ENCODE results near the gene COL23A1.

COL23A1 gene

DNA sequence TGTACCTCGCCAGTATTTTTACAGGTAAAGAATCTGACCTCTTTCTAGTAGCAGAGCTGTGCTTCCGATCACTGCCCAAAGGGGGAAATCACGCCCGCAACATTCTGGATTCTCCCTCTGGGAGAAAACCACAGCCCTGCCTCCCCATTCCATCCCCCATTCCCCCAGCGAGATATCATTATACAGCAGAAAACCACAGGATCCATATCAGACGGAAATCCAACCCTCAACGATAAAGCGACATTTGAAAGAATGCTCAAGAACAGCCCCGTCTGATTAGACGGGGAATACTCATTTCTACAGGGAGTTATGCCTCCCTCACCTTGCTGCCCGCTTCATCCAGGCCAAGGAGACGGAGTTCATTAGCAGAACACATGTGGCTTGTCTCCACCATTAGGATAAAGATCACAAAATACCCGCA, 172.8 kb downstream of the COL23A1 start:
- DNase-seq, result no peak

DNA sequence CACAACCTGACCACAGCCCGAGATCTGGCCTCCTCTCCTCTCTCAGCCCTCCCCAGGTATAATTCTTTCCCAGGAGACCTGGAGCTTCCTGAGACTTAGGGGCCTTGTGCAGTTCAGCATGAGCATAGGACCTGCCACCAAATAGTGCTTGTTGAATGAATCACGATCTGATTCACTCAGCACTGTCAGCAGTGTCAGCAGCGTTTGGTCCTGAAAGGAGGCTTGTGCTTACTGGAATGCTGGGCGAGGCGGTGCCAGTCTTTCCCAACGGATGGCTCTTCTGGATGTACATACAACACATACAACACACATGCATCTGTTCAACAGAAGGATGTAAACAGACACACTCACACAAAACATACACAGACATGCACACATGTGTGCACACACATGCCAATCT, 173.3 kb downstream of the COL23A1 start:
- DNase-seq, result no peak

DNA sequence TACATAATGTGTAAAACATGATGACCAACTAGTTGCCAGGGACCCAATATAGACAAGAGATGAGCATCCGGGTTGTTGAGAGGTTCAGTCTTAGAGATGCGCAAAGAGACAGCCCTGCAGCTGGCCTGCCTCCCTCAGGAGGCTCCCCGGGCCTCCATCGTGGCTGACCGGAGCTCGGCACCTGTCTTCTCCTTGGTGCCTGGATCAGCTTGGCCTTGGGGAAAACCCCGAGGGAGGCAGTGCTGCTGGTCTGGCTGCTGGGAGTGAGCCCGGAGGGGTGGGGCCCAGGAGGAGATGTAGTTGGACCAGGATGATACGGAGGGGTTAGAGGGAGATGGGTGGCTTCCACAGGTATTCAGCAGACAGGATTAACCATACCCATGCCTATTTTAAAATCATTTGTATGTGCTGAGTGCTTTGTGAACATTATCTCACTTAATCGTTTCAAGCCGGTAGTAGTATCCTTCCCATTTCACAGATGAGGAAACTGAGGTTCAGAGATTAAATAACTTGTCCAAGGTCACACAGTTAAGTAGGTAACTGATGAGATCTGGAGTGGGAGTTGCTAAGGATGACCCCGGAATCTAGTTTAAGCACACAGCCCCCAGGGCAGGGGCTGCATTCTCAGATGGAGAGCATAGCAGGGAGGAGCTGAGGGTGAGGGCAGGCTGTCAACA, 173.8 kb downstream of the COL23A1 start:
- DNase-seq, result no peak

DNA sequence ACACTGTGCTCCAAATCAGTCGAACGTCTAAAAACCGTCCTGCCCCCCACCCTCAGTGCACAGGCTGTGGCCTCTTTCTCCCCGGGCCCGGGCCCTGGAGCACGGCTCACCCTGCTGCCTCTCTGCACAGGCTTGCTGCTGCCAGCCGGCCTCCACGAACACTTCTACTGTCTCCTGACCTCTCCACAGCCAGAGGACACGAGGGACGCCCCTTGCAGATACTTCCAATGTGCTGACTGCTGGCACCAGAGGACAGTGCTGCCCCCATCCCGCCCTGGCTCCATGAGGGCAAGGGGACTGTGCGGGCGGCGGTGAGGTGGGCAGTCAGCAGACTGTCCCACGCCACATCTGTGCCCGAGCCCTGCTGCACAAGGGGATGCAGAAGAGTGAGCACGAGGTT, 174.8 kb downstream of the COL23A1 start:
- no peak for DNase-seq

DNA sequence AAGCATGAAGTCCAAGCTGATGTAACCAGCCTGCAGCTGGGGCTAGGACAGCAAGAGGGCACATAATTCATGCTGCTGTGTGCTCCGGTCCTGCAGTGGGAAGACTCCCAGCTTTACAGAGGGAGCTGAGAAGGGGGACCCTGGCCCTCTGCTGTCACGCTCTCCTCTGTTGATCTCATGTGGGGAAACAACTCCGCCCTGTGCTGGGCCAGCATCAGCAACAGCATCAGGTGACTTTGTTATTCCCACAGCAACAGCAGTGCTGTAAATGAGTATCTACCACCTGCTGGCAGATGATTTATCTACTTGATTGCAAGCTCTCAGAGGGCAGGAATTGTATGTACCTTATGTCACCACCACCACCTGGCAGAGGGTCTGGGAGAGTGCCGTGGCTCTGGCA, 176.2 kb downstream of the COL23A1 start:
- no peak for DNase-seq

DNA sequence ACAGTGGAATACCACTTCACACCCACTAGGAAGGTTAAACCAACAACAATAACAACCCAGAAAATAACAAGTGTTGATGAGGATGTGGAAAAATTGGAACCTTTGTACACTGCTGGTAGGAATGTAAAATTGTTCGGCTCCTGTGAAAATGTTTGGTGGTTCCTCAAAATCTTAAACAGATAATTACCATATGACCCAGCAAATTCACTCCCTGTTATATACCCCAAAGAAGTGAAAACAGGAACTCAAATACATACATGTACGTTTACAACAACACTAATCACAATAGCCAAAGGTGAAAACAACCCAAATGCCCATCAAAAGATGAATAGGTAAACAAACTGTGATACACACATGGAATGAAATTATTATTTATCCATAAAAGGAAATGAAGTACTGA, 179.1 kb downstream of the COL23A1 start:
- no peak for DNase-seq

DNA sequence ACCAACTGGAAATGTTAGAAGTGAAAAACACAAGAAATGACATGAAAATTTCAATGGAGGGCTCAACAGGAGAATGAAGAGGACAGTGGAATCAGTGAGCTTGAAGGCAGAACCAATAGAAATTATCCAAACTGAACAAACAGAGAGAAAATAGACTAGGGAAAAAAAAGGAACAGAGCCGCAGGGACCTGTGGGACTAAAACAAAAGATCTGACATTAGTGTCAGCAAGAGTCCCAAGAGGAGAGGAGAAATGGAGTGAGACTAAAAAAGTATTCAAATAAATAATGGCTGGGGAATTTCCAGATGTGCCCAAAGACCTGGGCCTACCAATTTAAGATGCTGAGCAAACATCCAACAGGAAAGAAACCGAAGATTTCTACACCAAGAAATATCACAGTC, 182.5 kb downstream of the COL23A1 start:
- DNase-seq, result no peak

DNA sequence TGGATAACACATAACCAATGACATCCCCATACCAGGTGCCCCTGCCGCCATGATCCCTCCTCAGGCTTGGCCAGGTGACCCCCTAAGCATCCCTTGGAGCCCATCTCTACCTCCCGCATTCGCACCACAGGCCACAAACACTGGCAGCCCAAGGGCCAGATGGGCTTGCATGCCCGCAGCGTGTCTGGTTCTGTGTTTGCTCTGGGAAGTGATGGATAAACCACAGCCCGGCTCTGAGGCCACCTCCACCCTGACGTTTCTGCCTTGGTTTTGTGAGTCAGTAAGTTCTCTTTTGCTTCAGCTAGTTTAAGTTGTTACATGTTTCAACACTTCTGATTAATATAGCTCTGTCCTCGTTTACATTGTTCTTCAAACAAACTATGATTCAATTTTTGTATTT, 185.2 kb downstream of the COL23A1 start:
- no peak for DNase-seq

DNA sequence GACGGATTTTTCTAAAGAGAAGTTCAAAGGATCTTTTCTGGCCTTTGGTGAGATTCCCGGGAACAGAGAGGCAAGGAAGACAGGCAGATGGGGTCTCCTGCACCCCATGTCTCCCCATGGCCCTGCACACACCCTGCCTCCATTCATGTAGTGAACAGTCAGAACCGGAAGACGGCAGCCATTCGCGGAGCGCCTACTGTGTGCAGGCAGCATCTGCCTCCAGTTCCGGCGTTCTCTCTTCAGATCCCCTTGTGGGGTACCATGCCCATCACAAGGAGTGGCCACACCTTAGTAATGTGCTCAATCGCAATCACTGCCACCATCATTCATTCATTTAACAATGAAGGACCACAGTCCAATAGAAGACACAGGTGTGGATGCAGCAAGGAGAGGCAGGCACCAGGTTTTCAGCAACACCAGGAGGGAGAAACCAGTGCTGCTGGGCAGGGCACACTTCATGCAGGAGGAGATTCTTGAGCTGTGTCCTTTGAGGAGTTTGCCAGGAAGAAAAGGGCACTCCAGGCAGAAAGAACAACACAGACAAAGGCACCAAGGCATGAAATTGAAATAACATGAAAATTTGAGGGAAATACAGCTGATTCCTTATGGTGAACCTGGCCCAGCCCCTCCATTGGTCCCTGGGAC, 186.1 kb downstream of the COL23A1 start:
- DNase-seq, result no peak

DNA sequence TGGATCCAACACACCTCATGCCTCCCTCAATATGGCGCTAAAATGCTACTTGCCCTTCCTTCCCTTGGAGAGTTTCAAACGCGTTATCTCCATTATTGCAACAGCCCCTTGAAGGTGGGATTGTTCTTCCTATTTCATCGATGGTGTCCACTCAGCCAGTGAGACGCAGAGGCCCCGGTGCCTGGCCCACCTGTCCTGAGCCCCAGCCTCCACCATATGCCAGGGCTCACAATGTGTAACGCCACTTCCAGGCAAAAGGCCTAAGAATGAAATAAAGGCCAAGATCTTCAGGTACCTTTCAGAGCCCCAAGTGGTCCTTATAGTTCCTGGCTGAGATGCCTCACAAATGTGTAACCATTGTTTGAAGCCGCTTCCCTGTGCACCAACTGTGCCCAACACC, 186.8 kb downstream of the COL23A1 start:
- no peak for DNase-seq

DNA sequence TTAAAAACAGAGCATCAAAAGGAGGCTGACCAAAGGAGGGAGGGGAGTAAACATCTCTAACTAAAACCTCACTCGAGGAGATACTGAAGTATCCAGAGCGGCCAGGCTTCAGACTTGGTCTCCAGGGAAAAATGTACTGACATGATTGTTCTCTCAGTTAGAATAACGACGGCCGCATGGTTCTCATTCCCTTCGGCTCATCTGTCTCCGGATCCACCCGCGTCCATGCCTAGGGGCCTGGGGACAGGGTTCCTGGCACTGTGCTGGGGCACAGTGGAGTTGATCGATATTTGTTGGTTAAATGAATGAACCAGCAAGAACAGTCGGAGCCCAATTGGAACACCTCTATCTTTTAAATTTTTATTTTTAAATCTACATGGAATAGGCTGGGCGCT, 190.5 kb downstream of the COL23A1 start:
- no peak for DNase-seq

DNA sequence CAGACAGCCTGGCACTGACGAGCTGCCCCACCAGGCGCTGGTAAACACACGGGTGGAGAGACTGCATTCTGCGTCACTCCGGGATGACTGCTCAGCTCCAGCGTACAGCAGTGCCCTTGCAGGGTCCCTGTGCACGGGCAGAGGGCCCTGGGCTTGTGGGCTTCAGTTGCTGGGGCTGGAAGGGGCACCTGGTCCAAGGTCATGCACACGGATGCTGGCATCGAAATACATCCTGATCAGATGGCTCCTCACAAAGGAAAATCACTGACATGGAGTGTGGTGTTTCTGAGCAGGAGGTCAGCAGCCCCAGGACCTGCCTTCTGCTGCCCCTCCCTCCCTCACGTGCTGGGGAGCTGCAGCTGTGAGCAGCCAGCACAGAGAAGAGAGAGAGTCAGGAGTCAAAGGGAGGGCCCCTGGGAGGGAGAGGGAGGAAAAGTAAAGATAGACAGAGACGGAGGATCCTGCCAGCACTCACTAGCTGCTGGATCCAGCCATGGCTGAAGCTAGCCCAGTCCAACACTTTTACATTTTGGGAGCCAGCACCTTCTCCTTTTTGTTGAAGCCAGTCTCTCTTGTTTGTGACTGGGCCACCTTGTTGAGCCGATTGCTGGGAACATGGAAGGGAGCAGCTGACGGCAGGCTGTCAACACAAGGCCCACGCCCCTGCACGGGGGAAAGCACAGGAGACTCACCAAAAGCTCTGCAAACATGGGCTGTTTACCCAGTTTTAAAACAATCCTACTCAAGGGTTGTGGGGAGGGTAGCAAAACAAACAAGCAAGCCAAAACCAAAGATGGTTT, 191.1 kb downstream of the COL23A1 start:
- no peak for DNase-seq

DNA sequence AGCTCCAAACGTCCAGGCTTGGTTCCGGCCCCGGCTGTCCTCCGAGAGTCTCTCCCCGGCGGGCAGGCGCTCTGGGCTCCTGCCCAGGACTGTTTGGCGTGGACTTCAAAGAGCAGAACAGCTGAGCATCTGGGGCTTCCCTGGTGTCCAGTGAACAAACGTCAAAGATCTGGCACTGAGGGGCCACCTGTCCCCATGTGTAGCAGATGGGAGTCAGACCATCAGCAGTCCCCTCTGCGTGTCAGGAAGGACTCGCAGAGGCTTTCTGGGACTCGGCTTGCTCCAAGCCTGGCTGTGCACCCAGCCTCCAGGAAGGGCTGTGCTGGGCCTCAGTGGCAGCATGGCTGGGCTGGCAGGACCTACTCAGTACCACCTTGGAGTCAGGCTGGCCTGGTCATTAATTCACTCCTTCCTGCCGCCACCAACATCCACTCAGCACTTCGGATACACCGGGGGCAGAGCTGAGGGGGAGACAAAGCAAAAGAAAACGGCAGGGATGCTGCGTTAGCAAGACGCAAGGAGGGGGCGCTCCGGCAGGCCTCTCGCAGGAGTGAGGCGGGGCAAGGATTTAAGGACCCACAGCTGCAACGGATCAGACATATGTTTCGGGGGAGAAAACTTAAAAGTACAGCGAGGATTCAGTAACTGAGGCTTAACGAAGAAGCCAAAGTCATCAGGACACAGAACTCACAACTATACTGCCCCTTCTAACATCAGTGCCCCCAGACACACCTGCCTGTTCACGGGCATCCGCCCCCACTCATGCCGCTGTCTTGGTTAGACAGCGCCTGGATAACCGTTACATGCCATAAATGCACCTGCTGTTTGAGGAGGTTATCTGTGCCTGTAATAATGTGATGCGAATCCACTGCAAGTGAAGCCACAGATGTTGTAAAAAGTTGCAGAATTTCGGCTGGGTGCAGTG, 193.1 kb downstream of the COL23A1 start:
- no peak for DNase-seq

DNA sequence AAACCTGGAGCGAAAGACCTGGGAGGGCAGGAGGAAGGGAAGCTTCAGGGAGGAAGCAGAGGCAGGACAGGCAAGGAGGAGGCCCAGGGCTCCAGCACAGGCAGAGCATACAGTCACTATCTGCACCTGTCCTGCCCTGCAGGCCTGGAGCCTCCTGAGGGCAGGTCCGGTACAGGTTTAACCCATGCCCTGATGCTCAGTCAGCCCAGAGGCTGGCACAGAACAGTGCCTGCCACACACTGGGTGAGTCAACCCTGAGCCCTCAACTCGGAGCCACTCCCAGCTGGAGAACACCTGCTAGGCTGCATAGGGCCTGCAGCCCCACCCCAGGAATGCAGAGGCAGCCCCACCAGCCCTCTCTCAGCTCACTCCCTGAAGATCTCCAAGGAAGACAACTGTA, 196.1 kb downstream of the COL23A1 start:
- DNase-seq, result no peak

DNA sequence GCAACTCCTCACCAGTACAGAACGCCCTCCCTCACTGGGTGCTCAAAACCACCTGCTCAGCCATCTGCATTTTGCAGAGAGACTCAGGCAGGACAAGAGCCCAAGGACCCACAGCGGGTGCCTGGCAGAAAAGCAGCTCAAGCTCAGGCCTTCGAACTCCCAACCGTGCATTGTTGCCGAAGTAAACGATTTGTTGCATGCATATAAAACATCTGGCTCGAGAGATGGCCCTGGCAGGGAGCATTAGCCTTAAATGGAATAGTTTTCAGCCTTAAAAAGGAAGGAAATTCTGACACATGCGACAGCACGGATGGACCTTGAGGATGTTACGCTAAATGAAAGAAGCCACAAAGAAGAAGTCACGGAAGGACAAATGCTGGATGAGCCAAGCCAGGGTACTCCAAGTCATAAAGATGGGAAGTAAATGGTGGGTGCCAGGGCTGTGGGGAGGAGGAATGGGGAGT, 197.2 kb downstream of the COL23A1 start:
- no peak for DNase-seq

DNA sequence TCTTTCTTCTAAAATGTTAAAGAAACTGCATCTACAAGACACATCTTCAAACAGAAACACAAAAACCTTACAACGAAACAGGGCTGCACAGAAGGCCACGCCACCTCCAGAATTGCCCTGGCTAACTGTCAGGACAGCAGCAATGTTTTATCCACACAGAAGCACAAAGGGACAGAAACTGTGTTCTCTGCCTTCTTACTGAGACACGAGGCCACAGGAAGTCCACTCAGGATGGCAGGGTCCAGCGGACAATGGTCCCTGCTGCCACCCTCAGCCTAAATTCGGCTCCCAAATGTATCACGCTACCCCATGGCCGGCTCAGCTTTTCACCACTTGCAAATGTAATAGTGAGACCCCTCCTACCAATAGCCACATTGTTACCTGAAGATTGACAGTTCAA, 197.8 kb downstream of the COL23A1 start:
- DNase-seq, result no peak

DNA sequence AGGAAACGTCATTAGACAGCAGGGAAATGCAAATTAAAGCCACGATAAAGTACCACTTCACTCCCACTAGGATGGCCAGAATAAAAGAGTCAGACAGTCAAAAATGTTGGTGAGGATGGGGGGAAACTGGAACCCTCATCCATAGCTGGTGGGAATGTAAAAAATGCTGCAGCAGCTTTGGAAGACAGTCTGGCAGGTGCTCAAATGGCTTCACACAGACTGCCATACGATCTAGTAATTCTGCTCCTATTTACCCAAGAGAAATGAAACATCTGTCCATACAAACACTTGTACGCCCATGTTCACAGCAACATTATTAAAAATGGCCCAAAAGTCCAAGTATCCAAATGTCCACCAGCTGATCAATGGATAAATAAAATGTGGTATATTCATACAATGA, 198.7 kb downstream of the COL23A1 start:
- no peak for DNase-seq

DNA sequence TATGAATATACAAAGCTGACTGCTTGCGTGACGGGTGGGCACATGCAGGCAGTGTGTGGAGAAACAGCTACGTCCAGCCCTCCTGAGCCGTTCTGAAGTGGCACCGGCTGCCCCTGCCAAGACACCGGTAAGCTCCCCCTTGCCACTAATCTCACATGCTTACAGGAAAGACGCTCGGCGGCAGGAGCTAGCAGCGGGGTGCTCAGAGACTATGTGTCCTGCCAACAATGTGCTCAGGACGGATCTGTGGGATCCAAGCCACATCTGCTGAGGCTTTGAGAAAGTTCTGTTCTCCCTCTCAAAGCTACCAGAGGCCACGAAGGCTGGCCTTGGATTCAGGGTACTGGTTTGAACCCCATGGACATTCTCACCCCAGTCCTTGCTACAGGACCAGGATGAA, 200.4 kb downstream of the COL23A1 start:
- DNase-seq, result no peak

DNA sequence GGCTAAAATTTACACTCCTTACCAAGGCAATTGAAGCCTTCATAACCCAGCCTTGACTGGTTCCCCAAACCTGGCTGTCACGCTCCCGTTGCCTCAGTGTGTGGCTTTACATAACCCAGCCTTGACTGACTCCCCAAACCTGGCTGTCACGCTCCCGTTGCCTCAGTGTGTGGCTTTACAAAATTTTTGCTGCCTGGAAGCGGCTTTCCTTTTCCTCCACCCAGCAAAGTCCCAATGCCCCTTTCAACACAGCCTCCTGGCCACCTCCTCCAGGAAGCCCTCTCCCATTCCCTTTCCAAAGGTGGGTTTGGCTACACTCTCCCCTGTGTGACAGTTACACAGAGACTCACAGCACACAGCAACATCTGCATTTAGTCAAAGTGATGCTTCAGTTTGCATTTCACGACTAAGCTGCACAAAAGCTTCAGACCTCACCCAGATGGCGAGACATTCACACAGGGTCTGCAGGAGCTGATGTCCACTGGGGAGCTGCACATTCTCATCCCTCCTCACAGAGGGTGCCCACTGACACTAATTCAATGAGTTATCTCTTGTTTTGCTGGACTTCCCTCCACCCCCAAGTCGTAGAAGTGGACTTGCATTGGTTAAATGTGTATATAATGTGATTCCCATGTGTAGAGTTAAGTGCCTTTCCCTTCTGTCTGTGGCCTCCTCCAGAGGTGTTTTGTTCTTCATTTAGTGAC, 201.0 kb downstream of the COL23A1 start:
- DNase-seq, result no peak

DNA sequence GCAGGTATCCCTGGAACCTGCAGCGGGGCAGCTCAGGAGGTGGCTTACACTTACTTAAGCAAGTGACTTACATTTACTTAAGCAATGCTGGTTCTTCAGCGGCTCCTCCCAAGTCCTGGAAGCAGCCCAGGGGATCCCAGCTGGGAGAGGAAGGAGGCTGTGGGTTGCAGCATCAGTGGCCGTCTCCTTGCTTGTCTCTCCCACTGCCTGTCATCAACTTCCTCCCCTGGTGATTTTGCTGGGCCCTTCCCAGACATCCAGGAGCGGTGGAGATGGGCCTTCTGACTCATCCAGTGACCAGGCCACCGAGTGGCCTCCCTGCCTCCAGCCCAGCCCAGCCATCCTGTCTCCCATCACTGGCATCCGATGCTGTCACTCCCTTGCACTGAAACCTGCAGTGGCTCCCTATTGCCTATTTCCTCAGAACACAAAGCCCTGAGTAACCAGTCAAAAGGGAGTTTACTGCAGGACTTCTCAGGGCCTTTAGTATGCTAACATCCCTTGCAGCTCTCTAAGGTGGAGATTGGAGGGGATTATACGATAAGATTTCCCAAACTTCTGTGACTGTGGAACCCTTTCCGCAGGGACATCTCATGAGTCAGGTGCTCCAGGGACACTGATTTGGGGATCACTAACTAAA, 201.7 kb downstream of the COL23A1 start:
- no peak for DNase-seq

DNA sequence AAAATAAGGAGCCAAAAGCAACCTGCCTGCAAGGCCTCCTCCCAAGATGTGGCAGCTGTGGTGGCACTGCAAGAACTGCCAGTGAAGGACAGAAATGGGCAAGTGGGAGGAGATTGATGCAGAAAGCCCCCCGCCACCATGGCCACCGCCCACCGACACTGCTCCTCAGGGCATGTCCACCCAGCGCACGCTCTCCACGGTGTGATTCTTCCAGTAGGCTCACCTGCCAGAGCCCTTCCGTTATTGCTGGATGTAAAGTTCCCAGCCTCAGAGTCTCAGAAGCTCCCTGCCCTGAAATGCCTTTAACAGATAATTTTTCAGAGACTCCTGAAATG, 202.4 kb downstream of the COL23A1 start:
- DNase-seq, result no peak

Measured in stimulated activated CD4-positive, alpha-beta T cell treated with anti-CD3 and anti-CD28 coated beads, Interleukin-4, amount 100 ng/mL, for 1 hour (primary cell).